SW 1271 (cell line): Measurements from ENCODE around the gene DPP6.
"Not testable (repeated sequence)": the region's sequence is repeated elsewhere in the genome, so short reads cannot be mapped to it uniquely, and the experiment has no call there.

Source experiments
- DNase-seq, 2 experiments: peaks; one replicate each; lab custom pipeline; 2025; lab: John Stamatoyannopoulos, UW

DPP6 gene

DNA sequence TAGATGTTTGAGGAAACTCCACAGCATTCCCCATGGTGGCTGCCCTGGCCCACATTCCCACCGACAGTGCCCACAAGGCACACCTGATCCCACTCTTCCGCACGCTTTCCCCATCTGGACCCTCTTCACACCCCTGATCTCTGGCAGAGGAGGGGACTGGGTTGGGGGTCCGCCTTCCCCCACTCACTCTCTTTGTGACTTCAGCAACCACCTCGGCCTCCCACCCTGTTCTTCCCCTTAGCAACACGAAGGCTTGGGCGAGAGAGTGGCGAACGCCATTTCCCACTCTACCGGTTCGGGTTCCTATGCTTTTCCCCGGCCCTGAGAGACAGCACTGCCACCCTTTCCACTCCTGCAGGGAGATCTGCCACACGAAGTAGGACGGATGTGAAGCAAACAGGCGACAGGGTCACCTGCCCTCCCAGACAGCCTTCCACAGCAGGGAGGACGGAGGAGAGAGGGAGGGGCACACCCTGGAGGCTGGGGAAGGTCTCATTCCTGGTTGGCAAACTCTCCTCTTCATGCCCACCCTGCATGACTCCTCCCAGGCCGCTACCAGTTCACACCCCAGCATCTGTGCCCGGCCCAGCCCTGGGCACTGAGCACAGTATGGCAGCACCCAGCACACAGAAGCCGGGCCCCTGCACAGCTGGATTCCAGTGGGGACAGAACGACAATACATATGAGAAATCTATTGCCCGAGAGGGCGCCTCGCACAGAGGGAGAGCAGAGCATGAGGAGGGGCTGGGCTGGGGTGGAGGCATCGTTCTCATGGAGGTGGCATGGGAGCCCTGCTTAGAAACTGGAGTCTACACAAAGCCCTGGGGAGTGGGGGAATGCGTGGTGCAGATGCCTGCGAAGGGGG lies 857.3 kb downstream of the DPP6 start:
- no peak for DNase-seq

DNA sequence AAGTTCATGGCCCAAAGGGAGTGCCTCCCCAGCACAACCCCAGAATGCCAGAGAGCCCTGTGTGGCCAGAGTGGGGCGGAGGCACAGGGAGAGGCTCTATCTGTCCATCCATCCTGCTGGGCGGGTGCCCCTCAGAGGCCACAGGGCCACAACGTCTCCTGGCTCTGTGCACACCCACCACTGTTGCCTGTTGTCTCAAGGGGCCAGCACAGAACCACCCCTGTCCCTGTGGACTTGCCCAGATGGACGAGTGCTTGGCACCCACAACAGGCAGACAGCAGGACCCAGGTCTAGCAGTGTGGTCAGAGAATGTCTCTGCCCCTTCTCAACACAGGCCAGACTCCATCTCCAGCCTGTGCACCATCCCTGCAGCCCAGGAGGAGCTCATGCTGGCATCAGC lies 857.9 kb downstream of the DPP6 start:
- DNase-seq, result no peak

DNA sequence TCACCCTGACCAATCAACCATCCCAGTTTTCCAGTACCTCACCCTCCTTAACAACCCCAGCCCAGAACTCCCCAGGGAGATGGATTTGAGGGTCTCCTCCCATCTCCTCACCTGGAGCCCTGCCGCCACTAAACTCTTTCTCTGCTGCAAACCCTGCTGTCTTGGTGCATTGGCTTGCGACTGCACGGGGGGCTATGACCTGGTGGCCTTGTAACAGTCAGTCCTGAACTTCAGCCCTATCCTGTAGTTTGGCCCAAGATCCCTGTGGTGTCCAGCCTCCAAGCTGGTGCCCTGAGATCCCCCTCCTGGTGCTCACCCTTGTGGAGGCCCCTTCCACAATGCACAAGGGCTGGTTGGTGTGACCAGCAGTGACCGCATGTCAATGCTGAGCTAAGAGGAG lies 858.8 kb downstream of the DPP6 start:
- DNase-seq, result no peak

DNA sequence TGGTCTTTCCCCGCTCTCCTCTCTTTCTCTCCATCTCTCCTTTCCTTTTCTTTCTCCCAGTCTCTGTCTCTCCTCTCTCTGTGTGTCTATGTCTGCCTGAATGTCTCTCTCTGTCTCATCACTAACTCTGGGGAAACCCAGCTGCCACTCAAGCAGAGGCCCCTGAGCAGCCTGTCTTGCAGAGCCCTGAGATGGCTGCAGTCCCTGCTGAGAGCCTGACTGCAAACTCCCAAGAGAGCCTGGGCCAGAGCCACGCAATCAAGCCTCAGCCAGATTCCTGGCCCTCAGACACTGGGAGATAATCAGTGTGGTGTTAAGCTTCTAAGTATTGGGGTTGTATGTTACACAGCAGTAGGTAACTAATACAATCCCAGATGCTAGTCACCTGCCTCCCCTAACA lies 859.2 kb downstream of the DPP6 start:
- DNase-seq, result no peak

DNA sequence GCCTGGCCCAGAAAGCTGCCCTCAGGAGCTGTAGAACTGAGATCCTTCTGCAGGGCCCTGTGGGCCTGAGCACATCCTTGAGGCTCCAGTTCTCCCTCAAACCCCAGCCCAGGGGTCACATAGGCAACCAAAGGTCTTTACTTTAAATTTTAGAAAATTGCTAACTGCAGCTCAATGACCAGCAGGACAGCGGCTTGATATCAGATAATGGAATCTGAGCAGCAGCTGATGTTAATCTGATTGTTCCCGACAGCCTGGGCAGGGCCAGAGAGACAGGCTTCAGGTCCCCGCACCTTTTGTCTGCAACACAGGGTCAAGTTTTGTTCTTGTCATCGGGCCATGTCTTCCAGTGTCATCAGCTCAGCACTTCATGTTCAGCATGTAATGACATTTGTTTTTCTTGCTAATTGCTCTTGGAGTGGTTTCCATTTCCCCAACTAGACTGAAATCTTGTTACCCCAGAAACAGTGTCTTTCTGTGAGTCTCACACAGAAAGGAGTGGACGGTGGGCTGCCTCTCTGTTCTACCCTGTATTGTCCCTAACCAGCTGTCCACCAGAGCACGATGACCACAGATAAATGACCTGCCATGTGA lies 859.8 kb downstream of the DPP6 start:
- no peak for DNase-seq

DNA sequence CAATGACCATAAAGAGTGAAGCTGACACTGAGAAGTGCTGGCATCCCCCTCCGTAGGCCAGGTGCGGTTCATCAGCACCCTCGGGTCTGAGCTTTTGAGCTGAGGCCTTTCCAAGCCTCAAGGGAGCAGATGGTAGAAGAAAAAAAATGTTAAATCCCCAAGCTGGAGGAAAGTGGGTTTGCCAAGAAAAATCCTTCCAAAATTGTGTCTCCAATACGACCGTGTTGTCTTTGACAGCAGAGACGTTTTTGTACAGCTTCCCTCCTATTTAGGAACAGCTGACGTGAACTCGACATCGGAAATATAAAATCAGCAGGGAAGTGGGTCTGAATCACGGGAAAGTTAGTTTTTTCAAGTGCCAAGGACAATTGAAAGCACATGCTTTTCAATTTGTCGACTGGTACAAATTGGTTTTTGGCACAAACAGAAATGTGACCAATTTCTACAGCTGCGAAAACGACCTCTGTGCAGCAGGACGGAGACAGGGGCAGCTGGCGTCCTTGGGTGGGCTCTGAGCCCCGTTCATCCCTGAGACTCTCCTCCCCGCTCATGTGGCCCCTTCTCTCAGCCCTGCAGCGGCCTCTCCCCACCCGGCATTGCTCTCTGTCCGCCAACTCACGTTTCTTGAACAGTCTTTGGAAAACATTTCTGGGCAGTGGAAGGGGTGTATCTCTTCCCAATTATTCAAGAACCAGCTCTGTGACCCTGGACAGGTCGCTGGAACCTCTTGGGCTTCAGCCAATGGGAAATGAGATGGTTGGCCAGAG lies 860.9 kb downstream of the DPP6 start:
- no peak for DNase-seq

DNA sequence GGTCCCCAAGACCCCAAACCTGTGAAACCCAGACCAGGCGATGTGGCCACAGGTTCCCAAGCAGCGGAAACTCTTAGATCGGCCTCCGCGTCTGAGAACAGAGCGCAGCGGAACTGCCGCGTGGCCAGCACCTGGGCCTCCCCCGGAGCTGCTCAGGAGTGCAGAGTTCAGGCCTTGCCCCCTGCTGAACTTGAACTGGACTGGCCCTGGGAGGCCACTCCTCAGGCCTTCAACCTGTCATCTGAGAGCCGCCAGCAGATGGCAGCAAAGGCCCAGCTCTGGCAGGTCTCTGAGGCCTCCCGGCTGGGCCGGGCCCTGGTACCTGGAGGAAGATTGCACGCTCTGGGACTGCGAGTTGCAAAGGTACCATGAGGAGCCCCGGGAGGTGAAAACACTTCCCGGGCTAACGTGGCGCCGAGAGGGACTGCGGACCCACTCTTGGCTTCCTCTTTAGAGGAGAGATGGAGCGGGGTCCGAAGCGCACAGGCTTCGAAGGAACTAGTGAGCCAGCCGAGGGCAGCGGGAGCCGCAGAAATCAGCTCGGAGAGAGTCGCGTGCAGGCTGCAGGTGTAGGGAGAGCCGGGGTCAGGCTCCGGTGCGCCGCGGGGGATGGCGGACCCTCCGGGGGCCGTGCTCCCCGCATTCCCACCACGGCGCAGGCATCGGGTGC lies 861.6 kb downstream of the DPP6 start:
- DNase-seq, result peak; percentile 16 to 29

DNA sequence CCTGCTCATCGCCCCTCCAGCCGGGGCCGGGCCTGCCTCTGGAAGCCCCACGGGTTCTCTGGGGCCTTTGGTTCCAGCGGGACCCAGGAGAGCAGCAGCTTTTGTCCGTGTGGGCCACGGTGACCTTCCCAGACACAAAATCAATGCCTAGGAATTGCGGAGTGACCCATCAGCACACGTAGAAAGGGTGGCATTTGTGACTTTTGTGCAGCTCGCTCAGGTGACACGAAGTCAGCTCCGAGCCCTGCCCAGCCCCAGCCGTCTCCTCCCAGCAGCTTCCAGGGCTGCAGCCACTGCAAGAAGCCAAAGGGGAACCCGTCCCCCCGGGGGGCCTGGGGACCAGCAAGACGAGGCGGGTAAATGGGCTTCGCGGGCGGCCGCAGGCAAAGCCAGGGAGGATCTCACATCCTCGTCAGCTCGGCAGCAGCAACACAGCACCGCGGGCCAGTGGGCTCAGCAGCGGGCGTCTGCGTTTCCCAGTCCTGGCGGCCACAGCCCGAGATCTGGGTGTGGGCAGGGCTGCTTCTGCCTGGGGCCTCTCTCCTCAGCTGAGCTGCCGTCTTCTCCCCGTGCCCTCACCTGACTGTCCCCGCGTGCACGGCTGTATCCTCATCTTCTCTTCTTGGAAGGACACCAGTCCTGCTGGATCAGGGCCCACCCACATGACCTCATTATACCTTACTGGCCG lies 862.3 kb downstream of the DPP6 start:
- DNase-seq, result no peak

DNA sequence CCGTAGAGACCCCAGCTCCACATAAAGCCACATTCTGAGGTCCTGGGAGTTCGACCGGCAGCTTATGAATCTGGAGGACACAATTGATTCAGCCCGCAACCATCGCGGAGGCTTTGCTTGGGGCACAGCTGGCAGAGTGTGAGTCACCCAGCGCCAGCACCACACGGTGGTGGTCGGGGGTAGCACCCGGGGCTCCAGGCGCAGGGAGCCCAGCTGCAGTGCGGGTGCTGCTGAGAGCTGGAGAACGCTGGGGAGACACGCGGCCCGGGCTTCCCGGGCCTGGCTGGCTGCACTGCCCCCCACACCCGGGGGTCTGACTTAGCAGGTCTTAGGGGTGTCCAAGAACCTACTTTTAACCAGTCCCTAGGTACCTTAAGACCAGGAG lies 862.8 kb downstream of the DPP6 start:
- no peak for DNase-seq

DNA sequence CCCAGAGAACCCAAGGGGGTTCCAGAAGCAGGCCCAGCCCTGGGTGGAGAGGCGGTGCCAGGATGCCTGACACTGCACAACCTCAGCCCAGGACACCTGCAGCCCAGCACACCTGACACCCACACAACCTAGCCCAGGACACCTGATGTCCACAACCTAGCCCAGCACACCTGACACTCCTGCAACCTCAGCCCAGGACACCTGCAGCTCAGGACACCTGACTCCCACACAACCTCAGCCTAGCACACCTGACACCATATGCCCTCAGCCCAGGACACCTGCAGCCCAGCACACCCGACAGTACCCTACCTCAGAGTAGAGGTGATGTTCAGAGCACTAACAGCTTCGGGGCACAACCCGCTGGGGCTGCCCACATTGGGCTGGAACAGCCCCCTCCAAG lies 863.4 kb downstream of the DPP6 start:
- no peak for DNase-seq

DNA sequence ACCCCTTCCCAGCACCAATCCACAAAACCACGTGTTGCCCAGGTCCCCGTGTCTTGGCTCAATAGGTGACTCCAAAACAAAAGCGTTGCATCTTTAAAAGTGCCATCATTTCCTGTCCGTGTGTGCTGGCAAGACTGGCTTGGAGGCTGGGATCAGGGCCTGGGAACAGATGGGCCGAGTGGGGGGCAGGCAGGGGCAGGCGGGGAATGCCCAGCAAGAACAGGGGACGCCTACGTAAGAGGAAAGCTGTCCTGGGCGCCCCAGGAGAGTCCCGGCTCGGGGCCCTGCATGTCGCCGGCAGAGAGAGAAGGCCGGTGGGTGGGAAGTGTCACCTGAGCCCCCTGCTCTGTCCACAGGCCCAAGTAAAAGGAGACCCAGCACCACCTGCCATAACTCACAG lies 864.2 kb downstream of the DPP6 start:
- DNase-seq, result no peak

DNA sequence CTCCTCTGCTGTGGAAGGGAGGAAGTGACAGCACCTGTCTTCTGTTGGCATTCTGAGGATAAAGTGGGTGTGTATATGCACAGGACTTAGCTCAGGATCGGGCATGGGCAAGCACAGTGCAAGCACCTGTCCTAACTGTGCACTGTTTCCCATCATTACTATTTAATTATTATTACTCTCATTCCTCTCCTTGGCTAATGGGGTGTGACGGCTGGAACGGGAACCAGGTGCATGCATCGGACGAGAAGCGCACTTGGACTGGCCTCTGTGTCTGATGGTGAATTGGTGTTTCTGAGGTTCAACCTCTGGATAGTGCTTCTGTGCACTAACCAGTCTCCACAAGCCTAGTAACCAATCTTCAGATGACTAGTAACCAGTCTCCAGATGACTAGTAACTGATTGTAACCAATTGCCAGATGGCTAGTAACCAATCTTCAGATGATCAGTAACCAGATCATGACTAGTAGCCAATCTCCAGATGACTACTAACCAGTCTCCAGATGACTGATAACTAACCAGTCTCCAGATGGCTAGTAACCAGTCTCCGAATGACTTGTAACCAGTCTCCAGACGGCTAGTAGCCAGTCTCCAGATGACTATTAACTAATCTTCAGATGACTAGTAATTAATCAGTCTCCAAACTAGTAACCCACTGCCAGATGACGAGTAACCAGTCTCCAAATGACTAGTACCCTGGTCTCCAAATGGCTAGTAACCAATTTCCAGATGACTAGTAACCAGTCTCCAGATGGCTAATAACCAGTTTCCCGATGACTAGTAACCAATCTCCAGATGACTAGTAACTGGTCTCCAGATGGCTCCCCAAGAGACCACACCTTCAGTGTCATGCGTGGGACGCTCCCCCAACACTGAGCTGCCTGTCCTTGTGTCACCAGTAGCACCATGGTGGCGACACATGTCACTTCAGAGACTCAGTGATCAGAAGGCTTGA lies 864.9 kb downstream of the DPP6 start:
- no peak for DNase-seq

DNA sequence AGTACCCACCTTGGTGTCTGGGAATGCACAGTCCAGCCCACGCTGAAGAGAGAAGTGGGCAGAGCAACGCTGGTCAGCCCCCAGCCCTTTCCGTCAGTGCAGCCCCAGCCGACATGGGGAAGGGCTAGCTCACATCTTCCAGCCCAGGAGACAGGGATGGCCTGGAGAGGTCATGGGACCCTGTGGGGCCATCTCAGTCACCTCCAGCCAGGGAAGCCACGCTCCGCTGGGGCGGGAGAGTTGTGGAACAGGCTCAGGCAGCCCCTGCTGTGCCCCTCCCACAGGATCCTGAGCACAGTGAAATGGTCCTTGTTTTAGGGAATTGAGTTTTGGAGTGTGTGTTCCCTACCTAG lies 865.6 kb downstream of the DPP6 start:
- no peak for DNase-seq

DNA sequence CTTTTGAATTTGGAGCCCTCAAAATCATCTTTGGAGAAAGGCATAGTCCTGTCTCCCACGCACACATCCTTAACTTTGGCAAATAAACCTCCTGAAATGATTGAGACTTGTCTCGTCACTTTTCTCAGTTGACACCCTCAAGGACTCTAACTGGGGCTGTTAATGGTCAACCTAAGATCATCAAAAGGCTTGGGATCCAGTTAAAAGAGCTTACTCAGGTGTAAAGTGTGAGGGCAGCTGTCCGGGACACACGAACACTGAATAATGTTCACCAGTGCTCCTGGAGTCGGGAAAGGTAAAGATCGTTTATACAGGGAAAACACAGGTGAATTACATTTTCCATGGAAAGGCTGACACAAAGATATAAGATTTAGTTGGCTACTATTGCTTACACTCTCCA lies 866.1 kb downstream of the DPP6 start:
- DNase-seq, result no peak

DNA sequence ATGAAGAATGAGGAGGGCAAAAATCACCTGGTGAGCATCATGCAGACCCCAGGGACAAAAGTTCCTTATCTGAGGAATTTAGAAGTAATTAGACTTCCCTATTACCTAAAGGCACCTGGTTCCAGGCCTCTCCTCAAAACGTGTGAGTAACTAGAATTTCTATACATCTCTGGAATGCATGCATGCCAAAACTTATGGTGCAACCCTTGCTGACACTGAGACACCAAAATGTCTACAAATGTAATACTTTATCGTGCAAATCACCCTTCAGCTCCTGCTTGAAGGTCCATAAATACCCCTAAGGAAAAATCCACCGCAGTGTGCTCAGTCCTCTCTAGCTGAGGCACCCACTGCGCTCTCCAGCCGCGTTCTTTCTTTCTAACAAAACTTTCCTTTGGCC lies 866.5 kb downstream of the DPP6 start:
- no peak for DNase-seq

DNA sequence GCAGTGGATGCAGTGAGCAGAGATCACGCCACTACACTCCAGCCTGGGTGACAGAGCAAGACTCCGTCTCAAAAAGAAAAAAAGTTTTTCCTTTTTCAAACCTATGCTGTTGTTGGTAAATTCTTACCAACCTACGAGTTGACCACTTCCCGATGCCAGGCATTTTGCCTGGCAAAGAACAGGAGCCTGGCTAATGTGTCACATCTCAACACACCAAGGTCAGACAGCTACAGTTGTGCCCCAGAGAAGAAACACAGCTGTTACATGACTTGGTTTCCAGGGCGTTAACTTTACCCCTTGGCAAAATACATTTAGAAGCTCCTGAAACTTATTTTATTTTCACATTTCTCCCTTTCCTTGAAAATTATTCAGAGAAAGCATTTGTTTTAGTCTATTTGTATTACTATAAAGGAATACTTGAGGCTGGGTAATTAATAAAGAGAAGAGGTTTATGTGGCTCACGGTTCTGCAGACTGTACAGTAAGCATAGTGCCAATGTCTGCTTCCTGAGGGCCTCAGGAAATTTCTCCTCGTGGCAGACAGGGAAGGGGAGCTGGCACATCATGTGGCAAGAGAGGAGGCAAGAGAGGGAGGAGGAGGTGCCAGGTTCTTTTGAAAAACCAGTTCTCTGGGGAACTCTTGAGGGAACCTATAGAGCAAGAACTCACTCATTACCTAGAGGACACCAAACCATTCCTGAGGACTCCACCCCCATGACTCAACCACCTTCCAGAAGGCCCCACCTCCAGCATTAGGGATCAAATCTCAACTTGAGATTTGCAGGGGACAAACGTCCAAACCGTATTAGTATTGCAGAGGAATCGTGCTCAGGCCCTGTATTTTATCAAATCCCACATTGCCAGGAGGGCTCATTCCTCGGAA lies 867.4 kb downstream of the DPP6 start:
- DNase-seq, result no peak

DNA sequence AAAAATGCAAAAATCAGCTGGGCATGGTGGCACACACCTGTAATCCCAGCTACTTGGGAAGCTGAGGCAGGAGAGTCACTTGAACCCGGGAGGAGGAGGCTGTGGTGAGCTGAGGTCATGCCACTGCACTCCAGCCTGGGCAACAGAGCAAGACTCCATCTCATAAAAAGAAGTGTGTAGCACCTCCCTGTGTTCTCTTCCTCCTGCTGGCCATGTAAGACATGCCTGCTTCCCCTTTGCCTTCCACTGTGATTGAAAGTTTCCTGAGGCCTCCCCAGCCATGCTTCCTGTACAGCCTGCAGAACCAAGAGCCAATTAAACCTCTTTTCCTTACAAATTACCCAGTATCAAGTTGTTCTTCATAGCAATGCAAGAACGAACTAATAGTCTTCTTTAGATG lies 870.3 kb downstream of the DPP6 start:
- not testable (repeated sequence) for DNase-seq

DNA sequence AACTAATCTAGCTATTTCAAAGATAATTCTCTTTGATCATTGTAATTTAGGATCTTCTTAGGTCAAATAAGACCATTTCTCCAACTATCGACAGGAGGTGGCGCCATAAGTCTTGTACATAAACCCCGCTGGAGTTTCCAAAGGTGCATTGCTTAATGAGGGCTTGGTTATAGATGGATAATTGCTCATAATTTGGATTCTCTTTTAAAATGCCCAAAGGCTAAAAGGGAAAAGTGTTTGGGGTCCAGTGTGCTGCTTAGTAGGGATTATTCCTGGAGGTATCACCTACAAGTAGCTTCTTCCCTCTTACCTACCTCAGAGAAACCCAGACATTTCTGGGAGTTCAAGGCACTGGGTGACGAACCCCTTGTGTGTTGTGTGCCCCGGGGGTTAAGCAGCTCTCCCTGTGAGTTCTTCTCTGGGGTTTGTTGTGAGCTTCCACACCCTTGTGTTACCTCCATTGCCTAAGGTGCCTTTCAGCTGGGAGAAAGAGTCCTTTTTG lies 875.5 kb downstream of the DPP6 start:
- DNase-seq, result peak; percentile 3 to 75

DNA sequence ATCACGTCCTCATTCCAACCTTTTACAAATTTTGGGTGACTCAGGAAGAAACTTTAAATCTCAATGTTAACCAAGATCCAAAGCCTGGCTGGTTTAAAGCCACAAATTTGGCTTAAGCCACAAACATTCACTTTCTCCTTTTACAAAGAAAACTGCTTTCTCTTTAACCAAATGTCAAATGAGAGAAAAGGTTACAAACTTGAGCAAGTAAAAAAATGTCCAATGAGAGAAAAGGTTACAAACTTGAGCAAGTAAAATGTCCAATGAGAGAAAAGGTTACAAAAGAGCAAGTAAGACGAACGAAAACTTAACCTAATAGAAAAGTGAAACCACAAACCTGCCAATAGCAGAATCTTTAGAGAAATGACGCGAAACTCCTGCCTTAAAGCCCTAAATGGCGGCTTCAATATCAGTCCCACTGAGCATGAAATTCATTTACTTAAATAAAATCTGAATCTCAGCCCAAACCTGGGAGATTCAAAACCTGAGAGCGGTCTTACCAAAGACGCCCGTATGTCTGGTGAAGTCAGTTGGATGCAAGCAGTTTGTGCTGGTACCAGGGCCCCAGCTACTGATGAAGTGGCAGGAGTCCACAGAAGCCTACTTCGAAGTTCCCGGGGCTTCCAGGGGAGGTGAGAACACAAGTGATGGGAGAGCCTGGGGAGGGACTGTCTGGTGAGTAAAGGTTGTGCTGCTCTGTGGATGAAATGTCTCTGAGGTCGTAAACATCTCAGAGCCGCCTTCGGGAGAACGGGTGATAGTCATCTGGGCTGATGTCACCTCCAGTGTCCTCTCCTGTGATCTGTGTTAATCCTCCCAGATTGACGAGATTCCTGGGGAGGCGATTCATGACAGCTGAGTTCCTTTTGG lies 876.2 kb downstream of the DPP6 start:
- peak; percentile 82 to 97 for DNase-seq
